ENCODE data around the gene RNF2. TPM values are rescaled to one million over a fixed set of nuclear protein-coding genes. Genes with fewer than 3 reads are reported as not detected.

The RNF2 gene
- total RNA-seq, 1 donor from 2014 or later, result 17.0 TPM

GRCh38 chr1:185041742-185042141 is 3.6 kb upstream of the RNF2 start:
- H3K27me3 ChIP-seq (ENCODE audit: low read depth), result no peaks in the 10 kb centered on the region
- H3K4me1 ChIP-seq, result peaks cover 4% of the 10 kb centered on the region
- no peak for DNase-seq
- intact Hi-C loops (cut with DNase I), result no loop called here
- H3K9me3 ChIP-seq, result no peaks in the 10 kb centered on the region
- no peaks in the 10 kb centered on the region for H3K36me3 ChIP-seq
- ATAC-seq, result no peak
- no peak overlapping the region for H3K4me3 ChIP-seq
- TF ChIP-seq CTCF (IDR thresholded peaks at IDR 0.05), result no peak
- H3K27ac ChIP-seq, result no peak overlapping the region

- Histone ChIP-seq H3K27me3 (ENCODE audit: low read depth) (no peaks in the 10 kb centered on the region), H3K9me3 (no peaks in the 10 kb centered on the region), H3K27ac (no peak overlapping the region), H3K36me3 (no peaks in the 10 kb centered on the region), H3K4me3 (no peak overlapping the region), H3K4me1 (peaks cover 14% of the 10 kb centered on the region)
- ATAC-seq (no peak), DNase-seq (no peak)
- intact Hi-C loops (cut with DNase I), result no loop called here
- TF ChIP-seq CTCF (IDR thresholded peaks at IDR 0.05), result no peak
Measured at GRCh38 chr1:185042737-185043136, 2.6 kb upstream of the RNF2 start.

- Histone ChIP-seq H3K36me3 (no peaks in the 10 kb centered on the region), H3K27me3 (ENCODE audit: low read depth) (no peaks in the 10 kb centered on the region), H3K4me3 (no peak overlapping the region), H3K4me1 (peaks cover 20% of the 10 kb centered on the region), H3K27ac (peak overlapping the region; percentile 85), H3K9me3 (no peaks in the 10 kb centered on the region)
- no peak for ATAC-seq
- no peak for DNase-seq
- no peak for TF ChIP-seq CTCF (IDR thresholded peaks at IDR 0.05)
- intact Hi-C loops (cut with DNase I), result no loop called here
Measured at GRCh38 chr1:185044387-185044786, 971 bp upstream of the RNF2 start.

GRCh38 chr1:185045814-185046492 is 595 bp downstream of the RNF2 start:
- DNase-seq (no peak), ATAC-seq (peak; percentile 78 to 81)
- Histone ChIP-seq H3K27ac (peak overlapping the region; percentile 85), H3K27me3 (ENCODE audit: low read depth) (no peaks in the 10 kb centered on the region), H3K4me1 (peaks cover 26% of the 10 kb centered on the region), H3K4me3 (peak overlapping the region; percentile 76), H3K9me3 (no peaks in the 10 kb centered on the region), H3K36me3 (no peaks in the 10 kb centered on the region)
- intact Hi-C loops (cut with DNase I), result no loop called here
- TF ChIP-seq CTCF (IDR thresholded peaks at IDR 0.05), result no peak

GRCh38 chr1:185046668-185047067 is 1.3 kb downstream of the RNF2 start:
- ATAC-seq (no peak), DNase-seq (no peak)
- intact Hi-C loops (cut with DNase I), result no loop called here
- H3K4me3 ChIP-seq, result peak overlapping the region; percentile 76
- peaks cover 31% of the 10 kb centered on the region for H3K4me1 ChIP-seq
- no peak for TF ChIP-seq CTCF (IDR thresholded peaks at IDR 0.05)
- no peak overlapping the region for H3K27ac ChIP-seq
- H3K36me3 ChIP-seq, result no peaks in the 10 kb centered on the region
- H3K9me3 ChIP-seq, result no peaks in the 10 kb centered on the region
- no peaks in the 10 kb centered on the region for H3K27me3 ChIP-seq (ENCODE audit: low read depth)

All from lower lobe of right lung (tissue), 2 donors.